GM23338 (cell line): ENCODE data around the gene ARHGAP28. TPM values are rescaled to one million over a fixed set of nuclear protein-coding genes. Genes with fewer than 3 reads are reported as not detected.

Experiments used
- ATAC-seq: fragments of 200-7000 bp; cut with Tn5 transposase; 3 replicates; pipeline ENCODE4 v1.9.1; 2020
- DNase-seq: peaks from one replicate; pipeline ENCODE4 v3.0.0-alpha.2; 2015; ENCODE audit warnings: low spot score
- H2AFZ ChIP-seq: fragments of 200-600 bp; sonication (generic); 2 replicates; pipeline ENCODE4 v1.8.0; 2016; ENCODE audit warnings: antibody characterized with exemption, mild to moderate bottlenecking, moderate library complexity
- H3F3A ChIP-seq: fragments of 200-600 bp; sonication (generic); replicated peaks from 2 replicates; pipeline ENCODE4 v1.8.0; 2017; ENCODE audit warnings: antibody characterized with exemption, mixed run types, low read depth
- H3K27ac ChIP-seq: fragments of 200-600 bp; sonication (generic); 2 replicates; pipeline ENCODE4 v1.6.1; 2016; ENCODE audit warnings: low read depth
- H3K27me3 ChIP-seq: fragments of 200-600 bp; sonication (generic); 2 replicates; pipeline ENCODE4 v1.8.0; 2016; ENCODE audit warnings: mild to moderate bottlenecking, mixed run types, moderate library complexity; ENCODE audit not compliant: insufficient read depth
- H3K36me3 ChIP-seq: fragments of 200-600 bp; sonication (generic); 2 replicates; pipeline ENCODE4 v1.8.0; 2016; ENCODE audit warnings: mild to moderate bottlenecking; ENCODE audit not compliant: insufficient read depth
- H3K4me1 ChIP-seq: fragments of 200-600 bp; sonication (generic); 2 replicates; pipeline ENCODE4 v1.8.0; 2016; ENCODE audit warnings: mild to moderate bottlenecking, moderate library complexity; ENCODE audit not compliant: insufficient read depth
- H3K4me2 ChIP-seq: fragments of 200-600 bp; sonication (generic); 2 replicates; pipeline ENCODE4 v1.7.1; 2017; ENCODE audit warnings: mixed run types
- H3K4me3 ChIP-seq: fragments of 200-600 bp; sonication (generic); 2 replicates; pipeline ENCODE4 v1.6.1; 2016; ENCODE audit warnings: mixed run types
- H3K79me2 ChIP-seq: fragments of 200-600 bp; sonication (generic); replicated peaks from 2 replicates; pipeline ENCODE4 v1.8.0; 2017; ENCODE audit warnings: mild to moderate bottlenecking; ENCODE audit not compliant: insufficient read depth
- H3K9me2 ChIP-seq: fragments of 200-600 bp; sonication (generic); 2 replicates; pipeline ENCODE4 v1.8.0; 2017; ENCODE audit not compliant: insufficient read depth
- H4K20me1 ChIP-seq: fragments of 200-600 bp; sonication (generic); replicated peaks from 2 replicates; pipeline ENCODE4 v1.8.0; 2017; ENCODE audit warnings: mild to moderate bottlenecking; ENCODE audit not compliant: insufficient read depth
- H3K27ac Mint-ChIP-seq: 2 replicates; pipeline ENCODE4 v1.8.0; 2020; ENCODE audit warnings: inconsistent platforms, mild to moderate bottlenecking, moderate library complexity, mixed read lengths
- H3K27me3 Mint-ChIP-seq: 3 replicates; pipeline ENCODE4 v1.8.0; 2022; ENCODE audit warnings: low read depth, mild to moderate bottlenecking, moderate library complexity, mixed read lengths, inconsistent platforms; ENCODE audit not compliant: insufficient read depth, poor library complexity
- H3K36me3 Mint-ChIP-seq: 3 replicates; pipeline ENCODE4 v1.8.0; 2021; ENCODE audit warnings: low read depth, mild to moderate bottlenecking, inconsistent platforms, moderate library complexity, mixed read lengths
- H3K4me1 Mint-ChIP-seq: 3 replicates; pipeline ENCODE4 v1.8.0; 2020; ENCODE audit warnings: mild to moderate bottlenecking, inconsistent platforms, mixed read lengths
- H3K4me3 Mint-ChIP-seq: 3 replicates; pipeline ENCODE4 v1.8.0; 2021; ENCODE audit warnings: moderate library complexity, mild to moderate bottlenecking, inconsistent platforms, mixed read lengths
- H3K9me3 Mint-ChIP-seq: 3 replicates; pipeline ENCODE4 v1.8.0; 2020; ENCODE audit warnings: moderate library complexity, mild to moderate bottlenecking, inconsistent platforms, mixed read lengths
- CREB1 ChIP-seq: fragments of 250-450 bp; sonication (Bioruptor Pico); IDR thresholded peaks from 2 replicates; pipeline ENCODE4 v1.5.0; 2020; ENCODE audit warnings: low read depth, mild to moderate bottlenecking, moderate library complexity
- CTCF ChIP-seq, 2 experiments: fragments of 200-600 bp in 1 of 2; sonication (generic) in 1 of 2; conservative IDR thresholded peaks; 2 replicates each; pipeline versions ENCODE4 v1.5.1 to v1.6.1; 2016 to 2017; ENCODE audit warnings: antibody characterized with exemption in 2 of 2, low read depth in 2 of 2, mild to moderate bottlenecking in 2 of 2, moderate library complexity in 1 of 2
- ETS1 ChIP-seq: IDR thresholded peaks from 2 replicates; pipeline ENCODE4 v1.6.1; 2016; ENCODE audit warnings: antibody characterized with exemption
- EZH2 ChIP-seq: fragments of 200-600 bp; sonication (generic); IDR thresholded peaks from one replicate; pipeline ENCODE4 v1.8.0; 2017; ENCODE audit warnings: antibody characterized with exemption, mild to moderate bottlenecking, low read depth; ENCODE audit not compliant: unreplicated experiment
- EZH2phosphoT487 ChIP-seq: fragments of 200-600 bp; sonication (generic); IDR thresholded peaks from one replicate; pipeline ENCODE4 v1.8.1; 2018; ENCODE audit warnings: antibody characterized with exemption; ENCODE audit not compliant: unreplicated experiment
- JUNB ChIP-seq: IDR thresholded peaks from one replicate; pipeline ENCODE4 v1.6.1; 2016; ENCODE audit warnings: antibody characterized with exemption; ENCODE audit not compliant: unreplicated experiment
- NANOG ChIP-seq: IDR thresholded peaks from 2 replicates; pipeline ENCODE4 v1.6.1; 2016; ENCODE audit warnings: antibody characterized with exemption, borderline replicate concordance
- POLR2AphosphoS5 ChIP-seq: IDR thresholded peaks from 2 replicates; pipeline ENCODE4 v1.6.1; 2016; ENCODE audit warnings: antibody characterized with exemption, low read depth
- REST ChIP-seq: IDR thresholded peaks from one replicate; pipeline ENCODE4 v1.6.1; 2018; ENCODE audit warnings: antibody characterized with exemption; ENCODE audit not compliant: unreplicated experiment
- STAT1 ChIP-seq: IDR thresholded peaks from one replicate; pipeline ENCODE4 v1.6.1; 2016; ENCODE audit warnings: antibody characterized with exemption; ENCODE audit not compliant: unreplicated experiment
- ZNF114 ChIP-seq: fragments of 250-450 bp; sonication (Bioruptor Pico); IDR thresholded peaks from 2 replicates; pipeline ENCODE4 v1.5.0; 2020; ENCODE audit warnings: mild to moderate bottlenecking, moderate library complexity
- ZNF331 ChIP-seq: fragments of 250-450 bp; sonication (Bioruptor Pico); IDR thresholded peaks from 2 replicates; pipeline ENCODE4 v1.5.0; 2020; ENCODE audit warnings: low read depth, mild to moderate bottlenecking, moderate library complexity
- ZNF462 ChIP-seq: fragments of 250-450 bp; sonication (Bioruptor Pico); IDR thresholded peaks from 2 replicates; pipeline ENCODE4 v1.5.0; 2020; ENCODE audit warnings: mild to moderate bottlenecking, moderate library complexity
- polyA plus RNA-seq: library from polyadenylated mRNA; unstranded; fragments of >200 nt; fragmentation: Nextera tagmentation; extraction: Ambion mirVana; gene quantifications from 2 replicates; pipeline ENCODE4 v1.2.1, GENCODE V29; 2016
- total RNA-seq: library from RNA; depleted of rRNA; stranded (reverse); fragments of >200 nt; shearing (Covaris generic); gene quantifications from 2 replicates; pipeline ENCODE4 v1.2.3, GENCODE V29; 2014

The ARHGAP28 gene
- total and polyA plus RNA-seq, 2 experiments from 2014 or later: 2.8 to 9.6 TPM

GRCh38 chr18:6881034-6881820, 151.7 kb downstream of the ARHGAP28 start:
- H3K36me3 Mint-ChIP-seq: peaks cover 9% of the 10 kb centered on the region; the same call in 2 of the 3 replicates
- peaks cover 27% of the 10 kb centered on the region for H3K4me1 ChIP-seq
- no peaks in the 10 kb centered on the region for H3K79me2 ChIP-seq
- 0 out of 2 replicates have a peak overlapping the region, but pooled peaks have one; percentile 59 for H3K4me2 ChIP-seq
- no peak overlapping the region for H3K4me3 ChIP-seq
- TF ChIP-seq NANOG: no peak
- no peak for TF ChIP-seq ZNF114 (CRISPR knock-in tag)
- TF ChIP-seq POLR2AphosphoS5: no peak
- no peak for TF ChIP-seq ETS1
- TF ChIP-seq JUNB: no peak
- TF ChIP-seq CREB1 (CRISPR knock-in tag): no peak
- no peak for TF ChIP-seq STAT1
- TF ChIP-seq REST: no peak
- no peak for TF ChIP-seq ZNF331
- no peak for TF ChIP-seq EZH2
- TF ChIP-seq EZH2phosphoT487: no peak
- no peak for TF ChIP-seq ZNF462 (CRISPR knock-in tag)
- TF ChIP-seq CTCF (conservative IDR thresholded peaks at IDR 0.05; ENCODE audit: low read depth in 2 of 2): no peak
- H3K36me3 ChIP-seq: no peaks in the 10 kb centered on the region
- no peaks in the 10 kb centered on the region for H3F3A ChIP-seq
- H4K20me1 ChIP-seq: no peaks in the 10 kb centered on the region
- H3K9me3 Mint-ChIP-seq: no peaks in the 10 kb centered on the region
- H3K27ac ChIP-seq: no peak overlapping the region
- H3K27me3 ChIP-seq: no peaks in the 10 kb centered on the region
- H3K27ac Mint-ChIP-seq: no peak overlapping the region
- H3K9me2 ChIP-seq: no peaks in the 10 kb centered on the region
- no peak overlapping the region for H2AFZ ChIP-seq
- DNase-seq: no peak
- H3K4me1 Mint-ChIP-seq: peaks cover 47% of the 10 kb centered on the region
- H3K4me3 Mint-ChIP-seq: no peak overlapping the region
- H3K27me3 Mint-ChIP-seq: peaks cover 6% of the 10 kb centered on the region
- no peak for ATAC-seq
